Measurements from ENCODE around the gene GRM8. TPM values are rescaled to one million over a fixed set of nuclear protein-coding genes. Genes with fewer than 3 reads are reported as not detected.

The GRM8 gene
- total RNA-seq, 1 donor from 2014 or later: under 0.01 TPM

- DNase-seq (ENCODE audit: low read depth, low spot score): no peak
Measured at GRCh38 chr7:127034186-127034806, 218.4 kb downstream of the GRM8 start.

- no peak for DNase-seq (ENCODE audit: low read depth, low spot score)
Measured at GRCh38 chr7:127029823-127030222, 222.9 kb downstream of the GRM8 start.

- DNase-seq (ENCODE audit: low read depth, low spot score): no peak
Measured at GRCh38 chr7:127021857-127022256, 230.9 kb downstream of the GRM8 start.

GRCh38 chr7:127021019-127021738, 231.6 kb downstream of the GRM8 start:
- no peak for DNase-seq (ENCODE audit: low read depth, low spot score)

- no peak for DNase-seq (ENCODE audit: low read depth, low spot score)
Measured at GRCh38 chr7:127018889-127019288, 233.9 kb downstream of the GRM8 start.

- no peak for DNase-seq (ENCODE audit: low read depth, low spot score)
Measured at GRCh38 chr7:127017196-127017595, 235.5 kb downstream of the GRM8 start.

GRCh38 chr7:127000725-127001124, 252.0 kb downstream of the GRM8 start:
- DNase-seq (ENCODE audit: low read depth, low spot score): no peak

- DNase-seq (ENCODE audit: low read depth, low spot score): no peak
Measured at GRCh38 chr7:126996659-126997058, 256.1 kb downstream of the GRM8 start.

GRCh38 chr7:126993626-126994213, 259.0 kb downstream of the GRM8 start:
- DNase-seq (ENCODE audit: low read depth, low spot score): no peak

- no peak for DNase-seq (ENCODE audit: low read depth, low spot score)
Measured at GRCh38 chr7:126988022-126988421, 264.7 kb downstream of the GRM8 start.

- DNase-seq (ENCODE audit: low read depth, low spot score): no peak
Measured at GRCh38 chr7:126979722-126980121, 273.0 kb downstream of the GRM8 start.

- DNase-seq (ENCODE audit: low read depth, low spot score): no peak
Measured at GRCh38 chr7:126978865-126979264, 273.9 kb downstream of the GRM8 start.

GRCh38 chr7:126973066-126973465, 279.7 kb downstream of the GRM8 start:
- DNase-seq (ENCODE audit: low read depth, low spot score): no peak

- DNase-seq (ENCODE audit: low read depth, low spot score): no peak
Measured at GRCh38 chr7:126972571-126972970, 280.2 kb downstream of the GRM8 start.

- DNase-seq (ENCODE audit: low read depth, low spot score): no peak
Measured at GRCh38 chr7:126959649-126960048, 293.1 kb downstream of the GRM8 start.

- no peak for DNase-seq (ENCODE audit: low read depth, low spot score)
Measured at GRCh38 chr7:126958367-126958766, 294.4 kb downstream of the GRM8 start.

- DNase-seq (ENCODE audit: low read depth, low spot score): no peak
Measured at GRCh38 chr7:126957443-126957842, 295.3 kb downstream of the GRM8 start.

GRCh38 chr7:126953461-126953860, 299.3 kb downstream of the GRM8 start:
- no peak for DNase-seq (ENCODE audit: low read depth, low spot score)

- no peak for DNase-seq (ENCODE audit: low read depth, low spot score)
Measured at GRCh38 chr7:126948664-126949063, 304.1 kb downstream of the GRM8 start.

- no peak for DNase-seq (ENCODE audit: low read depth, low spot score)
Measured at GRCh38 chr7:126940723-126941307, 311.9 kb downstream of the GRM8 start.

GRCh38 chr7:126937171-126937570, 315.6 kb downstream of the GRM8 start:
- DNase-seq (ENCODE audit: low read depth, low spot score): no peak

- DNase-seq (ENCODE audit: low read depth, low spot score): no peak
Measured at GRCh38 chr7:126931581-126931980, 321.2 kb downstream of the GRM8 start.
